GM19455 (cell line): ENCODE data around the gene MUC6.

Source experiments
- ATAC-seq: cut with Tn5 transposase; IDR thresholded peaks from one replicate; pipeline ENCODE4 v1.9.1; 2021; ENCODE audit not compliant: unreplicated experiment

MUC6 gene

DNA sequence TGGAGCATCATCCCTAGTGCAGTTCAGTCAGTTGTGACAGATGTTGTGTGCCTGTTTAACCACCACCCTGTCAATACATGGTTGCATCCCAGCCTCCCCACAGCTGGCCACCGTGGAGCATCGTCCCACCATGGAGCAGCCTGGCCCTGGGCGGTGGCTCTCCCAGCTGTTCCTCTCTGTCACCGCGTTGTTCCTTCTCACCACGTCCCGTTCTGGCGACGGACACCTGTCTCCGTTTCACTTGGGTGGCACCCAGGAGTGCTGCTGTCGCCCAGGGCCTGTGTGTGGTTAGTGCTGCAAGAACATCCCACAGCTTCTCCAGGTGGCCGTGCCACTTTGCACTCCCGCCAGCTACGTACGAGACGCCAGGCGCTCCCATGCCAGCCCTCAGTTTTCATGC lies 26.5 kb downstream of the MUC6 start:
- ATAC-seq = no peak

DNA sequence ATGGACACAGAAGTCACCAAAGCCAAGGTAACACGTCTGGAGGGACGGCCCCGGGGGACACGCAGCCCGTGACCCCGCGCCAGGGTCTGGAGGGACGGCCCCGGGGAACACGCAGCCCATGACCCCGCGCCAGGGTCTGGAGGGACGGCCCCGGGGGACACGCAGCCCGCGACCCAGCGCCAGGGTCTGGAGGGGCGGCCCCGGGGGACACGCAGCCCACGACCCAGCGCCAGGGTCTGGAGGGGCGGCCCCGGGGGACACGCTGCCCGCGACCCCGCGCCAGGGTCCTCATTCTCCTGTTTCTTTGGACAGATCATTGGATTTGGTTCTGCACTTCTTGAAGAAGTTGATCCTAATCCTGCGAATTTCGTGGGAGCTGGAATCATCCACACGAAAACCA lies 27.1 kb downstream of the MUC6 start:
- ATAC-seq = no peak

DNA sequence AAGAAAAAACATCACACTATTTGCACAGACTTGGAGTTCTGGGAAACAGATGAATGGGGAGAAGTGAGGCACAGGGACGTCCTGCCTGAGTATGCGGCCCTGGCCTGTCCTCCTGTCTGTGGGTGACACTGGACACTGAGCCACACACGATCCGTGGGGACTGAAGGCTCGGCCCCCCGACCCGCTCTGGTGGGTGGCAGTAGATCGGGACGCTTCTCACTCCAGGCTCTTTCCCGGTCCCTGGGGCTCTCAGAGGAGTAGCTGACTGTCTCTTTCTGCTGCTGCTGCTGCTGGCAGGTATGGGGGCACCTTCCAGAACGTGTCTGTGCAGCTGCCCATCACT lies 27.7 kb downstream of the MUC6 start:
- no peak for ATAC-seq

DNA sequence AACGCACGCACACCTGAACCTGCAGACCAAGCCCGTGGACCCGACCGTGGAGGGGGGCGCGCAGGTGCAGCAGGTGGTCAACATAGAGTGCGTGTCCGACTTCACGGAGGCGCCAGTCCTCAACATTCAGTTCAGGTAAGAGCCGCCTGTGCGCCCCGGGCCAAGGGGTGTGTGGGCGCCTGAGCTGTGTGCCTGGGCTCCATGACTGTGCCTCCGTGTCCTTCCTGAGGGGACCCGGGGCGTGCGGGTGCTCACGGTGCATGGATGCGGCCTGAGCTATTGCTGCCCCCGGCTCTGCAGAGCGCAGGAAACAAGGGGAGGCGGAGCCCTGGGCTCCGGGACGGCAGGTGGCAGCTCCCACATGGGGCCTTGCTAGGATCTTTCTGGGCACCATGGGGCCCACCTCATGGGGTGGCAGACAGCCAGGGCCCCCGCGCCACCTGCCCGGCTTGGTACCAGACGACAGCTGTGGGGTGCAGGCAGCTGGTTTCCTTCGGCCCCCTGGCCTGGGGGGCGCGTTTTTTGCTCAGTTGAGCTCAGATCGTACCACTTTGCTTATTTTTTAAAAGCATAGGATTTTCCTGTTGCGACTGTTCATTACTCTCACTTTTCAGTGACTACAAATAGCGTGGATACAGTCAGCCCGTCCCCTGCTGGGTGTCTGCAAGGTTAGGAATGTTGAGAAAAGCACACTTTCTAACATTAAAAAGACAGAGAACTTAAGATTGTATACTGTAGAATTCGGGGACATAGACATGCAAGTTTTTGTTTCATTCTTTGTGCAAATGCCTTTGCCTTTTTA lies 28.3 kb downstream of the MUC6 start:
- ATAC-seq = no peak

DNA sequence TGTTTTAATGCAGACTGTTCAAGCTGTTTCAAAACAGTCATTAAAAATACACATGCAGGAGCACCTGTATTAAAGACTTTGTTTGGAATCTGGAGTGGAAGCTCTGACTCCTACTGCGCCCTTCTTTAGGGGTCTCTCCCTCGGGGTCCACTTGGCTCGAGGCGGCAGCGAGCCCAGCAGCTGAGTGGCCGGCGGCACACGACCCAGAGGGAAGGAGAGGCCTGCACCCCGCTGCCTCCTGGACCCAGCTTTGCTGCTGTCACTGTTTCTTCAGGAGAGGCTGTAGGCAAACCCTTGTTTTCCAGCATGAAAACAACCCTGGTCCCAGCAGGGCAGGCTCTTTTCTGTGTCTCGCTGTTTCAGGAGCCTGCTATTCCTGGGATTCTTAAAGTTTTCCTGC lies 29.2 kb downstream of the MUC6 start:
- no peak for ATAC-seq

DNA sequence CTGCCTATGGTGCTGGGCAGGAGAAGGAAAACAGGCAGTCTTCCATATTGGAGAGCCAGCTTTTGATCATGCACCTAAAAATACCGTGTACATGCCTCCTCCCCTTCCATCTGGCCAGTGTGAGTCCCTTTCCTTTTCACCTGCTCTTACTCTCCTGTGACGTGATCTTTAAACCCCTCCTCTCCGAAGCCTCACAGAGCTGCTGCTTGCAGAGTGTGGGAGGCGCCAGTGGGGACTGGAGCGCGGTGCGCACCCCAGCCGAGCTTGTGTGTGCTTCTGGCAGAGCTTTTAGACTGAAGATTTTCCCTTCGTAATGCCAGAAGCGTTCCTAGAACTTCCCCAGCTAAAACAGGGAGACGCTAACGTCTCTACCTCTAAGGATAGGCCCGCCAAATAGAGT lies 29.8 kb downstream of the MUC6 start:
- ATAC-seq = no peak

DNA sequence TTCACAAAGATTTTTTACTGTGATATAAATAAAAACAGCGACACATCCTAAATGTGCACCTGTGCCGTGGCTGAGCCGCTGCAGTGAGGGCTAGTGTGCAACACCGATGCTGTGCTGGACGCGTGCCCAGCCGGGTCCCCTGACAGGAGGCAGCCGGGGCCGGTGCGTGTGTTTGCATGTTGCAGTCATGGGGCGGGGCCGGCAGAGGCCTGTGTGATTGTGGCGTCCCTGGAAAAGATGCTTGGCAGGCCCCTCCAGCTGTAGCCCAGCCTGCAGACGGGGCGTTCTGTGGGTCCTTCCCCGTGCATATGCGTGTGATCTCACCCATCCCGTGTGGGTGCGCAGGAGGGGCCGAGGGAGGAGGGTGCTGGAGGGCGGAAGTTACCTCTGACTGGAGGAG lies 30.6 kb downstream of the MUC6 start:
- ATAC-seq = no peak

DNA sequence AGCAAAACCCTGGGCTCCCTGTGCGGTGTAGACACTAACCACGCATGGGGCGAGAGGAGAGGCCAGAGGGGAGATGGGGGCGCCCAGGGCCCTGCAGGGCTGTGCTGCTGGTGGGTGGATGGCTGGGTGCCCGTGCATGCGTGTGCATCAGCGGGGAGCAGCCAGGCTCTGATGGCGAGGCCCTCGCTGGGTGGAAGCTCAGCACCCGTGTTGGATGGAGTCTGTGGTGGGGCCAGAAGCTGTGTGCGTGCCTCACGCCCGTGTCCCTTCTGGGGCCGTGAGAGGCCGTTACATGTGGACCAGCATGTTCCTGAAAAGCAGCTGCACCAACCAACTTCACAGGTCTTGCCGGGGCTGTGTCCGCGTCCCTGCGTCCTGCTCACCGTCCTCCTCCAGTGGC lies 33.4 kb downstream of the MUC6 start:
- ATAC-seq = no peak

DNA sequence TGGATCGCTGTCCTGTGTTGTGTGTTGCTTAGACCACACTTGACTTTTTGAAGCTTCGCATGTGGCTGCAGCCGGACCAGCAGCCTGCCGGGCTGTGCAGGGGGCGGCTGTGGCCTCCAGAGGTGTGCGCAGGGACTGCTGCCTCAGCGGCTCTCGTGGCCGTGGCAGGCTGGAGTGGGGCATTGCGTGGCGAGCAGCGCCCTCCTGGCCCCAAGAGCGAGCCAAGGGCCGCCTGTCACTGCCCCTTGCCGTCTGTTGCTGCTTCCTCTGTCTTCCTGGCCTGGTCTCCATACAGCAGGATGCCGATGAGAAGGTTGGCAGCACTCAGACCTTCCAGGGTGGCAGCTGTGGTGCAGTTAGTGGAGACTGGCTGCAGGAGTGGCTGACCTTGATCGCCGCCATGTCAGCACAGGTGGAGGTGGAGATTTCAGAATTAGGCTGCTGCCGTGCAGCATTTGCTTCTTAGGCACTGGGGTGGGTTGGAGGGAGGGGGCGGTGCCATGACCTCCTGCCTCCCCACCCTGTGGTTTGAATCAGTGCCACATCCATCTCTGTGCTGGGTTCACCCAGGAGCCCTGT lies 34.0 kb downstream of the MUC6 start:
- no peak for ATAC-seq

DNA sequence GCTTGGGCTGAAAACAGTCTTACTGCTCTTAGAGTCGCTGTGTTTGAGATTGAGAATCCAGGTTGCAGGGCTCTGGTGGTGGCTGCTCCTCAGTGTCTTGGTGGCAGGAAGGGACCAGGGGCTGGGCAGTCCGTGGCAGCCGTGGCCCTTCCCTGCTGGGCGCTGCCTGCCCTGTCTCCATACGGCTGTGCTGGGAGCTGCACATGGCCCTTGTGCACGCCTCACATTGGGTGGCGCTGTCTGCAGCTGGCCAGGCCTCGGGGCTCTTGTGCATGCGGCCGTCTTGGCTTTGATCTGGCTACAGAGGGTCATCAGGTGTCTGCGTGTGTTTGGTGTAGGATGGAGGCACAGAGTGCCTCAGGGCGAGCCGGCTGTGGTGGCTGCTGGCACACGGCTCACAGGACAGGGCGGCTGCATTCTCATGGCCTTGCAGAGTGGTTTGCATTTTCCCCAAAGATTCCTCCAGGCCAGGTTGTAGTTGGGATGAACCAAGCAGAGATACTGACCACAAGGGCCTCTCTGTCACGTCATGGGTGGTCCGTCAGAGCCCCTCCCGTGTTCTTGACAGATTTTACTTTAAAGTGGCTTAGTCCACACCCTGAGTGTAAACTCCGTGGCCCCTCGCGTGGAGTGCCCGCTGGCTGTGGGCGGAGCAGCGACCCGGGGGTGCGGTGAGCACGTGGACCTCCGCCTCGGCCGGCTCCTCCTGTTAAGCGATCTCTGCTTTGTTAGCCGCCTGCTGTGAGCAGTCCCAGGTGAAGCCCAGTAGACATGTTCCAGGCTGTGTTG lies 34.7 kb downstream of the MUC6 start:
- ATAC-seq = no peak

DNA sequence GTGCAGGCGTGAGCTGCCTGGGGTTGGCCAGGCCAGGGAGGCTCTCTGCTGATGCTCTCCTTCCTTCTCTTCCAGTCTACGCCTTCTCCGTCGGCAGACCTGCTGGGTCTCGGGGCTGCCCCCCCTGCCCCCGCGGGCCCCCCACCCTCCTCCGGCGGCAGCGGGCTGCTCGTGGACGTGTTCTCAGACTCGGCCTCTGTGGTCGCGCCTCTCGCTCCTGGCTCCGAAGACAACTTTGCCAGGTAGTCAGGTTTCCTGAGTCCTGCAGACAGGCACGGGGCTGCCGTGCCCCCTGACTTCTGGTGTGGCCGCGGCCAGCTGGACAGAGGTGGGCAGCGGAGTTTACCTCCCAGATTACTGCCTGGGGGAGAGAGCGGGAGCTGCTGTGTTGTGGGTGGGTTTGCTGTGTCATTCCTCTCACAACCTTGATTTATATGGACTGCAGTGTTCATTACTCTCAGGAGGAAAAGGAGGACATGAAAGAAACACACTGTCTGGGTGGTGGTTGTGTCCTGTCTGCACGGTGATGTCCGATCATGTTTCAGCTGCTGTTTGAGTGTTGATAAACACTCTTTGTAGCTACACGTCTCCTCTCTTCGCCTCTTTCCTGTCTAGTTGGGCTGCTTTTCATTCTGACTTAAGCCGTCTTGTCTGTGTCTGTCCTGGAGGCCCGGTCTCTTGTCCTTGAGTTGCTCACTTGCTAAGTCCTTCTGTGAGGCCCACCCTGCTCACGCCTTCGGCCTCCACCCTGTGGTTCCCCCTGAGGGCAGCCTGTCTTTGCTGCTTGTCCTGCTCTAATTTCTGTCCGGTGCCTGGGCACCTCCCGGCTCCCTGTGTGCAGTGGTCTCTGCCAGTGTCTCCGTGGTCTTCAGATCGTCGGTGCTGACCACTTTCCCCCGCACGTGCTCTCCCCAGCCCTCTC lies 35.9 kb downstream of the MUC6 start:
- no peak for ATAC-seq

DNA sequence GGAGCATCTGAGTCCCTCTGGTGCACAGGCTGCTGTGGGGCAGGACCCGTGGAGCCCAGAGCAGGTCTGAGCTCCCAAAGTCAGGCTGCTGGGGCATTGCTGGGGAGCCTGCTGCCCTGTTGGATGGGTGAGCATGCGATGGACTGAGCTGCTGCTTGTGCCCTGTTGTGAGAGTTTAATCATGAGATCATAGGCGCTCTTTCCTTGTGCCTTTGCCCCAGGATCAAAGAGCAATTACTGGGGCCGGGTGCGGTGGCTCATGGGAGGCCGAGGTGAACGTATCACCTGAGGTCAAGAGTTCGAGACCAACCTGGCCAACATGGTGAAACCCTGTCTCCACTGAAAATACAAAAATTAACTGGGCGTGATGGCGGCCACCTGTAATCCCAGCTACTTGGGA lies 37.5 kb downstream of the MUC6 start:
- ATAC-seq = no peak

DNA sequence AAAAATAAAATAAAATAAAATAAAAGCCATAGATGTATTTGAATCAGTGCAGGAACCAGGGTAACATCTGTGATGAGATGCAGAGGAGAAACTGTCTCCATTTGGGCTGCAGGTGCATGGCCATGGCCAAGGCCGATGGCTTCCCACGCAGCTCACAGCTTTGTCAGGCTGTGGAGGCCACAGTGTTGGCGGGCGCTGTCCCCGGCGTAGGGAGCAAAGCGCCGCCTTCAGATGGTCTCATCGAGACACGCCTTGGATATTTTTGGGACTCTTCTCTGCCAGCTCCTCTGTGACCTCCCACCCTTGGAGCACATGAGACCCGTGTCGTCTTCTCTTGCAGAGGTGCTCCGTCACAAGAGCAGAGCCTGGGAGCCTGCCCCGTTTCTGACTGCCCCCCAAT lies 38.6 kb downstream of the MUC6 start:
- no peak for ATAC-seq

DNA sequence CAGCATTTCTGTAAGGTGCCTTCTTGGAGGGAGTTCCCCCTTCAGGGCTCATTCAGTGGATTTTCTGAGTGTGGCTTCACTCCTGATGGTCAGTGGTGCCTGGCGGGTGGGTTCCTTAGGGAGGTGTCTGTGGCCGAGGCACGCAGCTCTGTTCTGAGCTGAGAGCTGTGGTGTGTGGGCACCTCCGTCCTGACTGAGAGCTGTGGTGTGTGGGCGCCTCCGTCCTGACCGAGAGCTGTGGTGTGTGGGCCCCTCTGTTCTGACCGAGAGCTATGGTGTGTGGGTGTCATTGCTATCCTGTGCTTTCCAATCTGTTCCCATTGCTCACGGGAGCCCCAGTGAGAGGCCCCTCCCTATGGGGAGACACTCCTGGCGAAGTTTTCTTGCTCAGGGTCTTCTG lies 39.8 kb downstream of the MUC6 start:
- no peak for ATAC-seq

DNA sequence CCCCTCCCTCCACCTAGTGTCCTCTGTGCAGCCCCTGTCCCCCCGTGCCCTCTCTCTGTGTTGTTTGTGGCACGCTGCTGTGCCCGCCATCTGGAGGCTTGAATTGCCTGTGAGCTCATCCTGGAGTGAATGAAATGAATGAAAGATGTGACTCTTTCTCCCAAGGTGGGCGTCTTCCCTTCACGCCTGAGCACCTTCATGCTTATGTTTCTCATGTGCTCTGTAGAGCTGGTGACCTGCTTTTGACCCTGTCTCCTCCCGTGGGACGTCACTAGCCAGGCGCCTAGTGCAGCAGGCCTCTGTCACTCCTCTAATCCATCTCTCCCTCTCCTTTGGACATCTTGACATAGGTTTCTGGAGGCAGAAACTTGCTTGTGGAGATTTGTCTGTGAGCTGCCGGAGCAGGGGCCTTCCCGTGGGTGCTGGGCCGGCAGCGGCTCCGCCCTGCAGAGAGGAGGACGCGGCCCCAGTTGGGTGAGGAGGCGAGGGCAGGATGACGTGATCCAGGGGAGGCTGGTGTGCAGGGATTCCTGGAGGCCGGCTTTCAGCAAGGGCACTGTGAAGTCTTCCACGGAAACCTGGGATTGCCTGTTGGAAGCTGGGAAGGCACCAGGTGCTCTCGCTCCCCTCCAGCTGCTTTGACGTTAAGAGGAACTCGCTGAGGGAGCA lies 40.6 kb downstream of the MUC6 start:
- ATAC-seq = no peak

DNA sequence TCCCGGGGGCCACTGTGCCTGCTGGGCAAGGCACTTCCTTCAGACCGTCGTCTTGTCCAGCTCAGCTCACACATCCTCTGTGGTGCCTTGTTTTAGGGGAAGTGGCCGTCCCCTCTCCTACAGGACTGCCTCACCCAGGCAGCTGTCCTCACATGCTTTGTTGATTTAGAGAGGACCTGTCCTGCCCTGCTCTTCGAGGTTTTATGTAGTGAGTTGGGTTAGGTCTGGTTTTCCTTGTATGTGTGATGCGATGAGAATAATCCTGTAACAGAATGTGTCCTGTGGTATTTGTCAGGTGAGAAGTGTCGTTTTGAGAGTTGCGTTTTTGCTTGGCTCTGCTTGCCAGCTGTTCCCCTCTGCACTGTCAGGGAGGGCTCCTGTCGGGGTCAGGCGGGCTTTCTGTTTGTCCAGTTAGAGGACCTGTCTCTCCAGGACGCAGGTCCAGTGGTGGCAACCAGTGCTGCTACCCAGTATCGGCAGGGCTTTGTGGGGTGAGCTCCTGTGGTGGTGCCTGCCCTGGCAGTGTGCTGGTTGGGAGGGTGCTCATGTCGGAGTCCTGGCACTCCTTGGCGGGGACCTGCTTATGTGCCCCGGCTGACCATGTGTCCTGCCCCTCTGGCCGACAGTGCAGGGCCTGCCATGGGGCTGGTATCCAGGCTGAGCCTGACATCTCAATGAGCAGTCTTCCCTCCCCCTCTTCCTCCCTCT lies 41.3 kb downstream of the MUC6 start:
- no peak for ATAC-seq

DNA sequence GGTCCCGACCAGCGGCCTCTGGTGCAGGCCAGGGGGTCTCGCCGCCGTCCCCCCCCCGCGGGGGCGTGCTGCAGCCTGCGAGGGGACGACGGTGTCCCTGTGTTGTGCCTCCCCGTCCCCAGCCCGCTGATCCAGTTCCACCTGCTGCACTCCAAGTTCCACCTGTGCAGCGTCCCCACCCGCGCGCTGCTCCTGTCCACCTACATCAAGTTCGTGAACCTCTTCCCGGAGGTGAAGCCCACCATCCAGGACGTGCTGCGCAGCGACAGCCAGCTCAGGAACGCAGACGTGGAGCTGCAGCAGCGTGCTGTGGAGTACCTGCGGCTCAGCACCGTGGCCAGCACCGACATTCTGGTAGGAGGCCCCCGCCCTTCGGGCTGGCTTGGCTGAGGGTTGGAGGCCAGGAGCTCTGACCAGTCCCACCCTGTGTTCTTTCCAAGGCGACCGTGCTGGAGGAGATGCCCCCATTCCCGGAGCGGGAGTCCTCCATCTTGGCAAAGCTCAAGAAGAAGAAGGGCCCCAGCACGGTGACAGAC lies 42.8 kb downstream of the MUC6 start:
- ATAC-seq = no peak

DNA sequence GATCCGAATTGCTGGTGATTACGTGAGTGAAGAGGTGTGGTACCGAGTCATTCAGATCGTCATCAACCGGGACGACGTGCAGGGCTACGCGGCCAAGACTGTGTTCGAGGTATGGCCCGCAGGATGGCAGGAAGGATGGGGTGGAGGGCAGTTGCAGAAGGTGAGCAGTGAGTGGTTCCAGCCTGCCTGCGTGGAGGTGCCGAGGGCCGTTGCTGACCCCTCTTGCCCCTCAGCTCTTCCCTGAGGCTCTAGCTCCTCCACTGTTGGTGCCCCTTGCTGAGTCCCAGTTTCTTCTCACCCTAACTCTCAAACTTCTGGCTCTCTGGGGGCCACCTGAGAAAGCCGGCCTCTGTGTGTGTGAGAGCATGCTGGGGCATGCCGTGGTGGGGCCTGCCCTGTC lies 43.9 kb downstream of the MUC6 start:
- ATAC-seq = no peak

DNA sequence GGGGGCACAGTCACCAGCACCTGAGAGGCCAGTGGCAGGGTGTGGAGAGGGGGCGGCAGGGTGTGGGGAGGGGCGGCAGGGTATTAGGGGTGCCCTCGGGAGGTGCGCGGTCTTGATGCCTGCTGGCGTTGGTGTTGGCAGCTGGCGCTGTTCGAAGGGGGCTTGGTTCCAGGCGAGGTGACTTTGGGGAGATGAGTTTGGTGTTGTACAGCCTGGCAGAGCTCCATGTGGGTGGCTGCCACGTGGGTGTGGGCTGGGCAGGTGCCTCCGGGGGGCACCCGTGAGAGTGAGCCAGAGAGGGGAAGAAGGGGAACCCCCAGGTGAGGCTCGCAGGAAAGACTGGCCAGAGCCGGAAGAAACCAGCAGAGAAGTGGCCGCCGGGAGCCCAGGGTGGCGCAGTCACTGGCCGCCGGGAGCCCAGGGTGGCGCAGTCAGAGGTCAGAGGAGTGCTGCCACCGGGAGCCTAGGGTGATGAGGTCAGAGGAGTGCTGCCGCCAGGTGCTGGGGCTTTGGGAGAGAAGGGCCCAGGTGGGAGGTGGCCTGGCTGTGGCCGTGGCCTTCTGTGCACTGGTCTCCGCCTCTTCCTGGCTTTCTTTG lies 44.7 kb downstream of the MUC6 start:
- ATAC-seq = no peak
